Left lung (tissue), 10 donors: ENCODE data around the gene ASXL2. TPM values are rescaled to one million over a fixed set of nuclear protein-coding genes. Genes with fewer than 3 reads are reported as not detected.

Experiments
- ATAC-seq: fragments of 200-7000 bp; cut with Tn5 transposase; one replicate; pipeline ENCODE4 v1.9.1; 2020; ENCODE audit warnings: moderate library complexity
- DNase-seq, 4 donors: peaks; one replicate each; pipeline ENCODE4 v3.0.0-alpha.2; 2013 to 2020
- H3K27ac ChIP-seq, 2 donors: fragments of 200-600 bp; sonication (generic) in 1 of 2; one replicate each; pipeline versions ENCODE4 v1.5.0 to v1.8.0; 2020 to 2021
- H3K27me3 ChIP-seq, 2 donors: fragments of 200-600 bp; sonication (generic) in 1 of 2; one replicate each; pipeline versions ENCODE4 v1.5.0 to v1.8.0; 2020 to 2021
- H3K36me3 ChIP-seq, 2 donors: fragments of 200-600 bp; sonication (generic) in 1 of 2; one replicate each; pipeline versions ENCODE4 v1.5.0 to v1.8.0; 2020 to 2021
- H3K4me1 ChIP-seq, 2 donors: fragments of 200-600 bp; one replicate each; pipeline ENCODE4 v1.8.0; 2021
- H3K4me3 ChIP-seq, 2 donors: fragments of 200-600 bp; sonication (generic) in 1 of 2; one replicate each; pipeline versions ENCODE4 v1.5.0 to v1.8.0; 2020 to 2021; ENCODE audit warnings: mild to moderate bottlenecking in 1 of 2
- H3K9me3 ChIP-seq, 2 donors: fragments of 200-600 bp; sonication (generic) in 1 of 2; one replicate each; pipeline versions ENCODE4 v1.5.0 to v1.8.0; 2020 to 2021
- intact Hi-C, 2 donors: fragments of 100-400 bp; cut with DNase I; formaldehyde crosslinking; loops; one replicate each; pipeline versions ENCODE4 v1.11.2 to v1.14.2; 2022
- polyA plus RNA-seq, 6 donors: library from polyadenylated mRNA; unstranded; fragments of 120-200 nt; gene quantifications; one replicate each; pipeline ENCODE4 v1.2.1, GENCODE V29; 2013; ENCODE audit not compliant: insufficient read length in 6 of 6
- total RNA-seq, 2 donors: library from RNA; stranded (reverse); fragmentation: NEBNext Ultra II Directional; extraction: Animal tissue kit (Norgen Biotek cat#: 25700); gene quantifications; one replicate each; pipeline ENCODE4 v1.2.1, GENCODE V29; 2021
- TF ChIP-seq, protein P1 (sequence below), 2 donors: fragments of 200-600 bp; sonication (generic) in 1 of 2; IDR thresholded peaks; one replicate each; pipeline versions ENCODE4 v1.5.0 to v1.8.0; 2021; ENCODE audit warnings: antibody characterized with exemption in 2 of 2
- donor health status: DM: no; HTN: yes; CAD: no.
- donor health status: DM: no; HTN: no; CAD: no.

The ASXL2 gene
- total and polyA plus RNA-seq, 8 donors: 17.7 to 33.4 (median 19.4) TPM

DNA sequence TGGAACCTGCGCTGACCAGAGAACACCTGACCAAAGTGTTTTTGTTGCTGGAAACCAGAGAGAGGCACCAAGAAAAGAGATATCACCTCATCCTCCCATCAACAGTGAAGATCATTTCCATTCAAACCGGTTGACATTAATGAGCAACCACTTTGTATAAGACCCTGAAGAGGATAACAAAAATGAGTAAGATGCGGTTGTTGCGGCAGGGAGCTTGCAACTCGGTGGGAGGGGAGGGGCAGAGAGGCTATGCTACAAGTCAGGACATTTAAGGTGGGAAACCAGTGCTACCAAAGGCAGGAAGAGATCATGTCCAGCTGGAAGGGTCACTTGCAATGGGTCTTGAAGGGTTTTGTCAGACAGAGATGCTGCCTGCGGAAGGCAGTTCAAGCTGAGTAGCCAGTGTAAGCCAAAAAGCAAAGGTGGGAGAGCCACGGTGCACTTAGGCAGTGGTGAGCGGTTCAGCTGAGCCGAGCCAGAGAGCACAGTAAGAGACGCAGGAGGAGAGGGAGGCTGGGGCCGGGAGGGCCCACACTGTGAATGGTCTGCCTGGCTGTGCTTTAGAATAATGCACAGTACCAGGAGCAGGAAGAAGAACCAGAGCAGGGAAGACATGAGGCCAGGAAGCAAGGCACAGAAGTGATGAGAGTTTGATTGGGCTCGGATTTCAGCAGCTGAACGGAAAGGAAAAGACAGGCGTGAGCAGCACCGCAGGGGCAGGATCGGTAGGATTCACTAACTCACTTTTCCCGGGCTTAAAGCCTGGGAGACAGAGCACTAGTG is 180.5 kb downstream of the ASXL2 start:
- H3K27ac ChIP-seq: no peak overlapping the region
- H3K27me3 ChIP-seq: no peaks in the 10 kb centered on the region
- no peak overlapping the region for H3K4me3 ChIP-seq
- intact Hi-C loops: no loop called here
- DNase-seq (no peak), ATAC-seq (no peak)
- TF ChIP-seq, protein P1, sequence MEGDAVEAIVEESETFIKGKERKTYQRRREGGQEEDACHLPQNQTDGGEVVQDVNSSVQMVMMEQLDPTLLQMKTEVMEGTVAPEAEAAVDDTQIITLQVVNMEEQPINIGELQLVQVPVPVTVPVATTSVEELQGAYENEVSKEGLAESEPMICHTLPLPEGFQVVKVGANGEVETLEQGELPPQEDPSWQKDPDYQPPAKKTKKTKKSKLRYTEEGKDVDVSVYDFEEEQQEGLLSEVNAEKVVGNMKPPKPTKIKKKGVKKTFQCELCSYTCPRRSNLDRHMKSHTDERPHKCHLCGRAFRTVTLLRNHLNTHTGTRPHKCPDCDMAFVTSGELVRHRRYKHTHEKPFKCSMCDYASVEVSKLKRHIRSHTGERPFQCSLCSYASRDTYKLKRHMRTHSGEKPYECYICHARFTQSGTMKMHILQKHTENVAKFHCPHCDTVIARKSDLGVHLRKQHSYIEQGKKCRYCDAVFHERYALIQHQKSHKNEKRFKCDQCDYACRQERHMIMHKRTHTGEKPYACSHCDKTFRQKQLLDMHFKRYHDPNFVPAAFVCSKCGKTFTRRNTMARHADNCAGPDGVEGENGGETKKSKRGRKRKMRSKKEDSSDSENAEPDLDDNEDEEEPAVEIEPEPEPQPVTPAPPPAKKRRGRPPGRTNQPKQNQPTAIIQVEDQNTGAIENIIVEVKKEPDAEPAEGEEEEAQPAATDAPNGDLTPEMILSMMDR (IDR thresholded peaks at IDR 0.05): no peak
- H3K9me3 ChIP-seq: no peaks in the 10 kb centered on the region
- no peaks in the 10 kb centered on the region for H3K36me3 ChIP-seq
- no peaks in the 10 kb centered on the region for H3K4me1 ChIP-seq

DNA sequence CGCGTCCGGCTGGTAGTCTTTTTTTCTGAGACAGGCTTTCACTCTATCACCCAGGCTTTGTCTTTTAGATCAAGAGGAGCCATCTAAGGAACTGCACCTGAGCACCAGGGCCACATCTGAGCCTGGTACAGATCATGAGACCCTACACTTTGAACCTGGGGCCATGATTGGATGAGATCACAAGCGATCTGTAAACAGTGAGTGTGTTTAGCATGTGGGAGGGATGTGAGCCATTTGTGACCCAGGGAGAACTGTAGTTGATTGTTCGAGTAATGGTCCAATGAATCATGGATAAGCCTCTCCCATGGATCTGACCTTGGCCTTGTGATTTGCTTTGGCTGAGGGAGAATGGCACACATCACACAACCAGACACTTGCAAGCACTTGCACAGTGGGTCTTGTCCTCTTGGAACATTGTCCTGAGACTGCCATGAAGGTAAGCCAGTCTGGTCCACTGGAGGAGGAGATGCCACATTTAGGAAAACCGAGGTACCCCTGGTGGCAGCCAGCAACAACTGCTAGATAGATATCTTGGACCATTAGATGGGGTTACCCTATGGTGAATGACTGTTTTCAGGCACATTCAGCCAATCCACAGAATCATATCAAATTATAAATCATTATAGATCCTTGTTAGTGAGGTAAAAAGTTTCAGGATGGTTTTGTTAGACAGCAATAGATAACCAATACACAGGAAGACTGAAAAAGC is 185.4 kb downstream of the ASXL2 start:
- Histone ChIP-seq H3K4me3 (no peak overlapping the region), H3K36me3 (no peaks in the 10 kb centered on the region), H3K9me3 (no peaks in the 10 kb centered on the region), H3K27me3 (no peaks in the 10 kb centered on the region), H3K27ac (no peak overlapping the region), H3K4me1 (no peaks in the 10 kb centered on the region)
- no peak for ATAC-seq
- intact Hi-C loops: no loop called here
- TF ChIP-seq, protein P1 (IDR thresholded peaks at IDR 0.05): no peak
- DNase-seq: no peak

DNA sequence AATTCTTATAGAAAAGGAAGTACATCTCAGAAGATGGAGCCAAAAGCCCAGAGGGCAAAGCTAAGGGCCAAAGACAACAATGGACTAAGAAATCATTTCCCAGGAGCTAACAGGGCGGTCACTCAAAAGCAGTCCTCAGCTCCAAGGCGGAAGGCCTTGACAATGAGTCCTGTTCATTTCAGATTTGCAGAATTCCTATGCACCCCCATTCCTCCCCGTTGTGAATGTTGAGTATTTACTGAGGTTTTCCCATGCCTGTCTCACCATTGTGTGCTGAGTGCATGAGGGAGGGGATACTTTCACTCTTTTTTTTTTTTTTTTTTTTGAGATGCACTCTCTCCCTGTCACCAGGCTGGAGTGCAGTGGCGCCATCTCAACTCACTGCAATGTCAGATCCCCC is 186.1 kb downstream of the ASXL2 start:
- intact Hi-C loops: no loop called here
- no peak for ATAC-seq

GRCh38 chr2:25690058-25690457 is 188.2 kb downstream of the ASXL2 start:
- ATAC-seq (peak; percentile 71), DNase-seq (no peak)
- no peaks in the 10 kb centered on the region for H3K27me3 ChIP-seq

More for the DNA sequence above, 186.1 kb downstream of the ASXL2 start:
- H3K4me3 ChIP-seq: no peak overlapping the region
- no peak for DNase-seq
- no peaks in the 10 kb centered on the region for H3K9me3 ChIP-seq
- H3K4me1 ChIP-seq: no peaks in the 10 kb centered on the region
- H3K27ac ChIP-seq: no peak overlapping the region
- H3K36me3 ChIP-seq: no peaks in the 10 kb centered on the region
- TF ChIP-seq, protein P1 (IDR thresholded peaks at IDR 0.05): no peak
- no peaks in the 10 kb centered on the region for H3K27me3 ChIP-seq

DNA sequence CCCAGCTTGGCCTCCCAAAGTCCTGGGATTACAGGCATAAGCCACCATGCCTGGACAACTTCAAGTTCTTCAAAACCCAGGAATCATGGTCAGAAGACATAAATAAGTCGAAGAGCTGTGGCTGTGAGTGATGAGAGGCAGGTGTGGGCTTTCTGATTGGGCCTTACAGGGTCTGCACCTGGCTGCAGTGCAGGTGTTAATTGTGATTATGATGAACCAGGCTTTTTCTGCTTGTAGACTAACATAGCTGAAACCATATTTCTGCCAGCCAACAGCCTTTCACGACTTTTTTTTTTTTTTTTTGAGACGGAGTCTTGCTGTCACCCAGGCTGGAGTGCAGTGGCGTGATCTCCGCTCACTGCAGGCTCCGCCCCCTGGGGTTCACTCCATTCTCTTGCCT is 190.1 kb downstream of the ASXL2 start:
- Histone ChIP-seq H3K27me3 (no peaks in the 10 kb centered on the region), H3K9me3 (no peaks in the 10 kb centered on the region), H3K4me3 (no peak overlapping the region), H3K4me1 (no peaks in the 10 kb centered on the region), H3K36me3 (no peaks in the 10 kb centered on the region), H3K27ac (no peak overlapping the region)
- intact Hi-C loops: no loop called here
- TF ChIP-seq, protein P1 (IDR thresholded peaks at IDR 0.05): no peak
- no peak for DNase-seq
- no peak for ATAC-seq

More at GRCh38 chr2:25690058-25690457, 188.2 kb downstream of the ASXL2 start:
- Histone ChIP-seq H3K27ac (no peak overlapping the region), H3K4me1 (no peaks in the 10 kb centered on the region), H3K9me3 (no peaks in the 10 kb centered on the region), H3K36me3 (no peaks in the 10 kb centered on the region), H3K4me3 (no peak overlapping the region)
- TF ChIP-seq, protein P1 (IDR thresholded peaks at IDR 0.05): no peak
- intact Hi-C loops: no loop called here
